GM10248 (cell line): ENCODE measurements around the gene ZNF497.

Experiments
- CTCF ChIA-PET: fragments of 300-600 bp; sonication (Branson Sonifier 250); formaldehyde crosslinking; extraction: SDS; loops from one replicate; lab custom pipeline; 2021; ENCODE audit warnings: antibody characterized with exemption; lab: Yijun Ruan, JAX
- POLR2A ChIA-PET: fragments of 350-650 bp; sonication (Branson Sonifier 250); formaldehyde crosslinking; extraction: SDS; loops from one replicate; lab custom pipeline; 2020; ENCODE audit warnings: antibody characterized with exemption; lab: Yijun Ruan, JAX
- DNase-seq: peaks from one replicate; pipeline ENCODE4 v3.0.0; 2012; ENCODE audit errors: extremely low spot score
- CTCF ChIP-seq: IDR thresholded peaks from 2 replicates; pipeline ENCODE4 v1.5.1; 2012; ENCODE audit warnings: mild to moderate bottlenecking, low read depth; ENCODE audit errors: extremely low read depth, missing control alignments, control extremely low read depth

The ZNF497 gene

GRCh38 chr19:58305065-58305931, 57.3 kb downstream of the ZNF497 start, which contains the start of gene ERVK3-1:
ERVK3-1 (plus strand) TSS chr19:58305377; CDS start chr19:58312169, 6,792 bp downstream.
- DNase-seq, result peak; percentile 96
- ChIA-PET POLR2A (interaction anchor here (1.0 to 1.5 kb wide), 2 partner anchors 22 to 57 kb away, joined by 3 to 5 read pairs; partner anchors contain the start of genes ZNF497 and ZSCAN22), CTCF (interaction anchor here (1.0 kb wide), 1 partner anchor 17 kb away, joined by 3 read pairs; no protein-coding TSS in a partner anchor)
- TF ChIP-seq CTCF, result no peak

DNA sequence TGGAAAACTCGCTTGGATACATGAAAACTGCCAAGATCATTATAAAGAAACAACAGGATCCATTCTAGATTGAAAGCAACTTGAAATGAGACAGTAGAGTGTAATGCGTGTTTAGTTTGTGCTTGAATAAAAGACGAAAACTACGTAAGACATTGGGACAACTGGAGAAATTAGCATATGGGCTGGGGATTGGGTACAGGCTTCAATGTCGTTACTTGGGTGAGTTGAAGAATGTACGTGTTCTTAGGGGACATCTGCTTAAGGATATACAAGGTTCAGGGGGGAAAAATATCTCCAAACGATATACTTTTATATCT, 57.8 kb downstream of the ZNF497 start:
- CTCF ChIA-PET, result no interaction called here
- POLR2A ChIA-PET, result interaction anchor here (1.0 kb wide), 1 partner anchor 58 kb away, joined by 3 read pairs; the partner anchor contains the start of gene ZNF497
- no peak for TF ChIP-seq CTCF
- DNase-seq, result no peak
